GM19455 (cell line): ENCODE data around the gene NUP93.
"Not testable (repeated sequence)": the region's sequence is repeated elsewhere in the genome, so short reads cannot be mapped to it uniquely, and the experiment has no call there.

Experiments used
- ATAC-seq: cut with Tn5 transposase; IDR thresholded peaks from one replicate; pipeline ENCODE4 v1.9.1; 2021; ENCODE audit not compliant: unreplicated experiment

Gene NUP93

DNA sequence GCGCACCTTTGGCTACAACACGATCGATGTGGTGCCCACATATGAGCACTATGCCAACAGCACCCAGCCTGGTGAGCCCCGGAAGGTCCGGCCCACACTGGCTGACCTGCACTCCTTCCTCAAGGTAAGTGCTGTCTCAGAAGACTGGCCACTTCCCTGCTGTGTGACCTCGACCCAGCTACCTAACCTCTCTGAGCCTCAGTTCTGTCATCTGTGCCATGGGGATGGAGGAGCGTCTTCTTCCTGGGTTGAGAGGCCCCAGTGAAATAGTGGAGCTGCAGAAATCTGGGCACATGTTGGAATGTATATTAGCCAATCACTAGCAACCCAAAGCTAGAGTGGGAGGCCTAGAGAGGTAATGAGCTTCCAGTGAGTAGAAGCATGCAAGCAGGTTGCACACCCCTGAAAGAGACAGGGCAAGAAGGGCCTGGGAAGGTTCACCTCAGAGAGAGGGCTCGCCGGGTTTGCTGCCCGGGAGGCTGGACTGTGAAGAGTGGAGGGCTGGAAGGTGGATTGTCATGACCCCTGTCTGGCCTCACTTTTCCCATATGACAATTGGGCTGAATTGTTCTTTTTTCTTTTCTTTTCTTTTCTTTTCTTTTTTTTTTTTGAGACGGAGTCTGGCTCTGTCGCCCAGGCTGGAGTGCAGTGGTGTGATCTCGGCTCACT is 135.6 kb downstream of the NUP93 start:
- no peak for ATAC-seq

DNA sequence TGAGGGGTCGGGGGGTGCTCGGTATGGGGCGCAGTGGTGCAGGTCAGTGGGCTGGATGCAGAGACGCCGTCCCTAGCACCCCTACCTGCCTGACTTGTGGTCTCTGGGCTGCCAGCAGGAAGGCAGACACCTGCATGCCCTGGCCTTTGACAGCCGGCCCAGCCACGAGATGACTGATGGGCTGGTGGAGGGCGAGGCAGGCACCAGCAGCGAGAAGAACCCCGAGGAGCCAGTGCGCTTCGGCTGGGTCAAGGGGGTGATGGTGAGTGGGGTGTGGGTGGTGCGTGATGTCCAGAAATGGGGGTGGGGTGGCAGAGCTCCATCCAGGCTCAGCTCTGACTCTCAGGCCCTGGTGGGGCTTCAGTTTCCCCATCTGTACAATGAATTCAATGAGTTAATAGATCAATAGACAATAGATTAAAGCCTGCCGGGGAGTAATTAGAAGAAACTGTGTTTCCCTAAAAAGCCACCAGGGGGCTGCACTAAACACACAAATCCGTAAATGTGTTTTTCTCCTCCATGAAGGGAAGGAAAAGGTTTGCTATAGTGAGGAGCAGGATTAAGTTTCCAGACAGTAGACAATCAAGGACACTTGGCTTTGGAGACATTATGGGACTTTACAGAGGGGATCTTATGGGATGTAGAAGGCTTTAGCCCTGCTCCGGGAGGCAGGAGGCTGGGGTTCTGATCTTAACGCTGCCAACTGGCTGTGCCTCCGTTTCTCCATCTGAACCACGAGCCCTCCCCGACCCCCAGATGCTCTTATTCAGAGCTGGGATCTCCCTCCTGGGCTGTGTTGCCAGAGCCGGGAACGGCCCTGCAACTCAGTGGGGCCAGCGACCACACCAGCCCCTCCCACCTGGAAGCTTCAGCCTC is 137.3 kb downstream of the NUP93 start:
- no peak for ATAC-seq

DNA sequence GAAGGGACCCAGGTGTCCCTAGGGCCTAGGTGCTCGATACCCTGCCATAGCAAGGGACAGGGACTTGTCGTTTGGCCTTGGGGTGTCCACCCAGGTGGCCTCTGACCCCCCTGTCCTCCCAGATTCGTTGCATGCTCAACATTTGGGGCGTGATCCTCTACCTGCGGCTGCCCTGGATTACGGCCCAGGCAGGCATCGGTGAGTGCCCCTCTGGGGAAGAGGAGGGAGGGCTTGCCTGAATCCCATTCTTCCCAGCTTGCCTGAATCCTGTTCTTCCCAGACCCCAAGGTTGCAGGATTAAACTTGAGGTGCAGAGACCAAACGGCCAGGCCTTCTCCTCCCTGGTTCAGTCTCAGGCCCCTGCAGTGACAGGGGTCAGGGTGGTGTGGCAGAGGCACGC is 138.2 kb downstream of the NUP93 start:
- ATAC-seq: no peak

DNA sequence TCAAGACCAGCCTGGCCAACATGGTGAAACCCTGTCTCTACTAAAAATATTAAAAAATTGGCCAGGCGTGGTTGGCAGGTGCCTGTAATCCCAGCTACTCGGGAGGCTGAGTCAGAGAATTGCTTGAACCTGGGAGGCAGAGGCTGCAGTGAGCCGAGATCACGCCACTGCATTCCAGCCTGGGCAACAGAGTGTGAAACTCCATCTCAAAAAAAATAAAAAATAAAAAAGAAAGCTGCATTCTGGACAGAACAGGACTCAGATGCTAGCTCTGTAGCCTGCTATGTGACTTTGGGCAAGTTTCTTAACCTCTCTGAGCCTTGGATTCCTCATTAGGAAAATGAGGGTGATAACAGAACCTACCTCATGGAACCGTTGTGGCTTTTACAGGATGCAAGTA is 138.8 kb downstream of the NUP93 start:
- ATAC-seq: not testable (repeated sequence)

DNA sequence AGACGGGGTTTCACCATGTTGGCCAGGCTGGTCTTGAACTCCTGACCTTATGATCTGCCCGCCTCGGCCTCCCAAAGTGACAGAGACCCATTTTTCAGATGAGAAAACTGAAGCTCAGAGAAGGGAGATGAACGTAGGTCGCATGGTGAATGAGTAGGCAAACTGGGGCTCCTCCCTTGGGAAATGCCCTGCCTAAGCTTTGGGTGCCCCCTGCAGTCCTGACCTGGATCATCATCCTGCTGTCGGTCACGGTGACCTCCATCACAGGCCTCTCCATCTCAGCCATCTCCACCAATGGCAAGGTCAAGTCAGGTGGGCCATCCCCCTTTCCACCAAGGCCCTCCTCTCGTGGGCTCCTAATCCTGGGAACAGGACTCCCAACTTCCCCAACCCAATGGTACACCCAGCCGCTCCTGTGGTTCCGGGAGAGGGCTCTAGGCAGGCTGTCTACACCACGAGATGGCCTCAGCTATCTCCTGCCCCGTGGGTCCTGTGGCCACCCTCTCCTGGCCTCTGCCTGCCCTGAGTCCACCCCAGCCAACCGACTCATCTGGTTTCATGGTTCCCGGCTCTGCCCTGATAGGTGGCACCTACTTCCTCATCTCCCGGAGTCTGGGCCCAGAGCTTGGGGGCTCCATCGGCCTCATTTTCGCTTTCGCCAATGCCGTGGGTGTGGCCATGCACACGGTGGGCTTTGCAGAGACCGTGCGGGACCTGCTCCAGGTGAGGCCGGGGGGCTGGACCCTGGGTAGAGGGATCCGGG is 139.8 kb downstream of the NUP93 start:
- ATAC-seq: no peak

DNA sequence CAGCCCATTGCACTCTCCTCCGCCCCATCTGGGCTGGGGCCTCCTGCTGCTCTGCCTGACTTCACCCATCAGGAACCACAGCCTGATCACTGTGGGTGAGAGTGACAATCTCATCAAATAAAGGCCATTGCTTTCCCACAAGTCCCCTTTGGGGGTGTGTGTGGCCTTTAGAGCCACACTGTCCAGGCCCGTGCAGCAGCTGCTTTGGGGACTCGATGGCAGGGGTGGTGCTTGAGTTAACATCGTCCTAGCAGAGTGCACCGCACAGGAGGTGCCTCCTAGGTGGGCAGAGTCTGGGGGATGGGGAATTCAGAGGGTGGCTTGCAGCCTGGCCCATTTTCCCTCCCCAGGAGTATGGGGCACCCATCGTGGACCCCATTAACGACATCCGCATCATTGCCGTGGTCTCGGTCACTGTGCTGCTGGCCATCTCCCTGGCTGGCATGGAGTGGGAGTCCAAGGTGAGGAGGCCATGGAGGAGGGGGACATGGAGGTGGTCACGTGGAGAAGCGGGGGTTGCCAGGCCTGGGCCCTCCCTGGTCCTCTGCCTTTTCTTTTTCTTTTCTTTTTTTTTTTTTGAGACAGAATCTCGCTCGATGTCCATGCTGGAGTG is 140.5 kb downstream of the NUP93 start:
- ATAC-seq: no peak

DNA sequence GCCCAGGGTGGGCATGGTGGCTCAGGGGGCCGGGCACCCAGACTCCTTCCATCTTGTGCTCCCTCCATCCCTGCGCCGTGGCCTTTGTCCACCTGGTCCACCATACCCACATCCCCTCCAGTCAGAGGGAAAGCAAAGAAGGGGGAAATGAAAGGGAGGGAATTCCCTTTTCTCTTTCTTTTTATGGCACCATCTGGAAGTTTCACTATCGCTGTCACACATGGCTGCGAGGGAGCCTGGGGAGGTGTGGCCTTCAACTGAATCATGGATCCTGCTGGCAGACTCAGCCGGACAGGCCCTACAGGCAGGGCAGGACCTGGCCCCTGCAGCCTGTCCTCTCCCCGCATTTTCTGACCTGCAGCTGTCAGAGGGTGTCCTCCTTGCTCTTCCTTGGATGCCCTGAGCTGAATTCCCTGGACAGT is 141.3 kb downstream of the NUP93 start:
- ATAC-seq: no peak

DNA sequence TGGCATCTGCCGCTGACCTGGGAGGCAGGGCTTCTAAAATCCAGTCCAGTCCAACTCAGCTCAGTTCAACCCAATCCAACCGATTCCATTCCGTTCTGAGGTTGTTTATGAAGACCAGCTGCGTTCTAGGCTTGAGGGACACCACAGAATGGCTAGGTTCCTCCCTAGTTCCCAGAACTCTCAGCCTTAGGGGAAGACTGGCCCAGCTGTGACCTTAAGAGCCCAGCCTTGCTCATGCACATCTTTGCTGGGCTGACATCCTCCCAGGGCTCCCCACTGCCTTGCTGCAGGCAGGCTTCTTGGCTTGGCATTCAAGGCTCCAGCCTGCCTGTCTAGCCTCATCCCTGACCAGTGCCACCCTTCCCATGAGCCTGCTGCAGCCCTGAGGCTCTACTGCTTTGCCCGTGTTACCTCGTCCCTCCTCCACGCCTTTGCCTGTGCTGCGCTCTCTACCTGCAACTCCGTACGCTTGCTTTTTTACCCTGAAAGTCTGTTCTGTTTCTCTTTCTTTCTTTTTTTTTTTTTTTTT is 143.0 kb downstream of the NUP93 start:
- no peak for ATAC-seq

DNA sequence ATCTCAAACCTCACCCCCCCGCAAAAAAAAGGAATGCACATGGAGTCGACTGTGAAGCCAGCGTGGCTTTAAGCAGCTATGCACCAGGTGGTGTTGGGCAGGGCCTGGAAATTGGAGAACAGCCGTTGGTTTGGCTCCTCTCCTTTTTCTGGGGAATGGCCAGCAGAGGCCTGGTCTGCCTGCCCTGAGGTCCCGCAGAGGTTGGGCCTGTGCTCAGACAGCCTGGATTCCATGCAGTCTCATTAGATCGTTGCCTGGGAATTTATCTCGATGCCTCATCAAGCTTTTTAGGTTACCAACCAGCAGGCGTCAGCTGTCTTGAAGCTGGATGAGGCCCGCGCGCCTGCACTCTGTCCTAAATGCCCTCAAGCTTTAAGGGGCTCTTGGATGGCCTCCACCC is 144.9 kb downstream of the NUP93 start:
- ATAC-seq: no peak

DNA sequence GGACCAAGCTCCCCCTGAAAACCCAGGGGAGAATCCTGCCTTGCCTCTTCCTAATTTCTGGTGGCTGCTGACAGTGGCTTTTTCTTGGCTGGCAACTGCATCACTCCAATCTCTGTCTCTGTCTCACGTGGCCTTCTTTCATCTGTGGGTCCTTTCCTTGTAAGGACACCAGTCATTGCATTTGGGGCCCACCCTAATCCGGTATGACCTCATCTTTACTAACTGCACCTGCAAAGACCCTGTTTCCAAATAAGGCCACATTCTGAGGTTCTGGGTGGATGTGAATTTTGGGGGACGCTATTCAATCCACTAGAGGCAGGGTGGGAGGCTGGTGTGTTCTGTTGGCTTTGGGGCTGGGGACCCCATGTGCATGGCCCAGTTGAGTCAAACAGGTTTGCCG is 146.1 kb downstream of the NUP93 start:
- no peak for ATAC-seq

DNA sequence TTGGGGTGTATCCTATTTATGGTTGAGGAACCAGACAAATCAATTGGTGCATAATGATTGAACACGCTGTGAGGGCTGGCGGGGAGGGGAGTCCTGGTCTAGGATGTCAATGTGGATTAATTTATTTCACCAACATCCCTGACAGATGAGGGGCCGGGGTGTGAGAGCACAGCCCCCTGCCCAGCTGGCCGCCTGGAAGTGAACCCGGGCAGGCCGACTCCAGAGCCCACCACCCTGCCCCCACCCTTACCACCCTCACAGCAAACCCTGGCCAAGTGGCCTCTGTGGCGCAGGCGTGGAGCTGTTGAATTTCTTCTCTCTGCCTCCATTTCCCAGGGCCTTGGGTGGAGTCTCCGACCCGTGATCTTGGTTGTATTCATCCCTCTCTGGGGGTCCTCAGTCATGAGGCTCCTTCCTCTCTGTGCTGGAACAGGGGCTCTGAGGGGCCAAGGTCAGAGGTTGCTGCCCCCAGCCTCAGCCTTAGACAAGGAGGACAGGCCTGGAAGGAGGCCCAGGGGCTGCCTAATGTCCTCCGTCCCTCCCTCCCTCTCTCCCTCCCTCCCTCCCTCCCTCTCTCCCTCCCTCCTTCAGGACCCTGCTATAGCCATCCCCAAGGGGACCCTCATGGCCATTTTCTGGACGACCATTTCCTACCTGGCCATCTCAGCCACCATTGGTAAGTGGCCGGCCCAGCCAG is 147.7 kb downstream of the NUP93 start:
- no peak for ATAC-seq

DNA sequence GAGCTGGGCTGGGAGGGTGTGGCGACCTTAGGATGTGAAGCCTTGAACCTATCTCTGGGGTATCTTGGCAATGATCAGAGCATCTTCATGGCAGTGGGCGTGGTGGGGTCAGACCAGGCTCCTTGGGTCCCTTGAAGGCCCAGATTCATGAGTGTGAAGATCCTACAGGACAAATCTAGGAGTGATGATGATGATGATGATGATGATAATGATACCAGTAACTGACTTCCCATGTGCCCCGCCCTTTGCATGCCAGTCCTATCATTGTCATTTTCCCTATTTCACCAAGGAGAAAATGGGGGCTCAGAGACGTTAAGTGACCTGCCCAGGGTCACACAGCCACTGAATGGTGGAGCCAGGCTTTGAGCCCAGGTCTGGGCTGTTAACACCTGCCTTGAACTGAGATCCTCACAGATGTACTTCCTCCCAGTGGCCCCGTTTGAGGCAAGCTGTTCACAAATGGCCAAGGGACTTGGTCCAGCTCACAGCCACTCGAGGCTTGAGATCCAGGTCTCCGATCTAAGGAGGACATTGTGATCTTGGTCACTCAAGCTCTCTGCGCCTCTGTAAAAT is 148.4 kb downstream of the NUP93 start:
- ATAC-seq: no peak

DNA sequence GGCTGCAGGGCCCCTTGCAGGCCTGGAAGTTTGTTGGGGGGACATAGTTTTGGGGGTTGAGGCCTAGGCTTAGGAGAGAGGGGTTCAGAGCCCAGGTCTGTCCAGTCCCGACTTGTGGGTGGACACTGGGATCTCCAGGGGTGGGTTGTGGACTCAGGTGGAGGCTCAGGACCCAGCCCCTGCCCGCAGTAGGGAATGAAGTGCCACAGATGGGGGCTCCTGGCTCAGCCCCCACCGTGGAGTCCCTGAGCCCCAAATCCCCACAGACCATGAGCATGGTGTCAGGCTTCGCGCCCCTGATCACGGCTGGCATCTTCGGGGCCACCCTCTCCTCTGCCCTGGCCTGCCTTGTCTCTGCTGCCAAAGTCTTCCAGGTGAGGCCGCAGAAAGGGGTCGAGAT is 149.3 kb downstream of the NUP93 start:
- no peak for ATAC-seq

DNA sequence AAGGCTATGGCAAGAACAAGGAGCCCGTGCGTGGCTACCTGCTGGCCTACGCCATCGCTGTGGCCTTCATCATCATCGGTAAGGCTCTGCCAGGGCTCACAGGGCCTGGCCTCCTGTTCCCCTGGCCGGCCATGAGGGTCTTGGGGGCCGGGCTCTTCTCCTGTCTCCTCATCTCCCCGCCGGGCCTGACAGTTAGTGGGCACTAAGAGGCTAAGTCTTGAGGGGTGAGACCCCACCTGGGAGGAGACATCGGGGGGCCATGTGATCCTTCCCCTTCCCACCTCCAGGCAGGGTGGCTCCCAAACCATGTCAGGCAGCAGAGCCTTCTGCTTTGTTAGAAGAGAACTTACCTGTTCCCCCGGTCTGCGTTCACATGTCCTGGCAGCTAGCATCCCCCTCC is 150.2 kb downstream of the NUP93 start:
- ATAC-seq: no peak

DNA sequence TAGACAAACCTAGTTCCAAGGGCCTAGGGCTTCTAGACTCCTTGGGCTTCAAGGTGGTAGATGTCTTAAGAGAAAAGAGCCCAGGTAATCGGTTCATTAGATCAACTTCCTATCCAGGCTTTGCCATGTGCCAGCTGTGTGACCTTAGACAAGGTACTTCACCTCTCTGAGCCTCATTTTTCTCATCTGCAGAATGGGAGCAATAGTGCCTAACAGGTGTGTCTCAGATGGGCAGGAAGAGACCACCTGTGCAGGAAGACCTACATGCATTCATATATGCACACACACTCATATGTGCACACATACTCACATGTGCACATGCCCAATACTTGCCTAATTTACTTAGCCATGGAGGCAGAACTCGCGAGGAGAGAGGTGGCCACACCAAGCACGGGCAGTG is 150.8 kb downstream of the NUP93 start:
- no peak for ATAC-seq

DNA sequence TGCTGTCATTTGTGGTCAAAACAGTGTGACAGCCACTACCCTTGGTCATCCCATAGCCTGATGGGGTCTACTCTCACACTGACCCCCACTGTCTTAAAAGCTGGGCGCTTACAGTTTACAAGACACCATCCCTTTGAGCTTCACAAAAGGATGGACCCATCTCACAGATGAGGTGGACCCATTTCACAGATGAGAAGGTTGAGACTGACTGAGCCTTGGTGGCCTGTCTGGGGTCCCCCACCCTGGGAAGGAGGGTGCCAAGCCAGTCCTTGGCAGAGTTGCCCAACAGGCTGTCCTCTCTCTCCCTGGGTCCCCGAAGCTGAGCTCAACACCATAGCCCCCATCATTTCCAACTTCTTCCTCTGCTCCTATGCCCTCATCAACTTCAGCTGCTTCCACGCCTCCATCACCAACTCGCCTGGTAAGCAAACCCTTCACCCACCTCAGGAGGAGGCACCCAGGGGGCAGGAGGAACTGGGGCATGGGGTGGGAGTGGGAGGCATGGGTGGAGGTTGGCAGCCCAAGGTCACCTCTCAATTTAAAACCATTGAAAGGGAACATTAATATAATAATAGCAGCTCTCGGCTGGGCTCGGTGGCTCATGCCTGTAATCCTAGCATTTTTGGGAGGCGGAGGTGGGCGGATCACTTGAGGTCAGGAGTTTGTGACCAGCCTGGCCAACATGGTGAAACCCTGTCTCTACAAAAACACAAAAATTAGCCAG is 152.3 kb downstream of the NUP93 start:
- no peak for ATAC-seq

DNA sequence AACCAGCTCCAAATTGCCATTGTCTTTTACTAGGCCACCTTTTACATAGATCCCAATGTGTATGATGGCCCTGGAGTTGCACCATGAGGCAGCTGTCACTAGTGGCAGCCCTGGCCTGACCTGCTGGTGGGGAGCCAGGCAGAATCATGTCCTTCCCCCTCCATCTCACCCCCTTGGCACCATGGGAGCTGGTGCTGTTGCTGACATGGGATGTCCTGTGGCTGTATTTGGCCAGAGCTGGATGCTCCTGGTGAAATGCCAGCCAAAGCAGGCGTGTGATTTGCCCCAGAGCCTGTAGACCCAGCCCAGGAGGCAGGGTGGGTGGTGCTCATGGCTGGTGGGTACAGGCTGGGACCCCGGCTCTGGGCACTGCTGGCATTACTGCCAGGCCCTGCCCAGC is 153.7 kb downstream of the NUP93 start:
- ATAC-seq: no peak

DNA sequence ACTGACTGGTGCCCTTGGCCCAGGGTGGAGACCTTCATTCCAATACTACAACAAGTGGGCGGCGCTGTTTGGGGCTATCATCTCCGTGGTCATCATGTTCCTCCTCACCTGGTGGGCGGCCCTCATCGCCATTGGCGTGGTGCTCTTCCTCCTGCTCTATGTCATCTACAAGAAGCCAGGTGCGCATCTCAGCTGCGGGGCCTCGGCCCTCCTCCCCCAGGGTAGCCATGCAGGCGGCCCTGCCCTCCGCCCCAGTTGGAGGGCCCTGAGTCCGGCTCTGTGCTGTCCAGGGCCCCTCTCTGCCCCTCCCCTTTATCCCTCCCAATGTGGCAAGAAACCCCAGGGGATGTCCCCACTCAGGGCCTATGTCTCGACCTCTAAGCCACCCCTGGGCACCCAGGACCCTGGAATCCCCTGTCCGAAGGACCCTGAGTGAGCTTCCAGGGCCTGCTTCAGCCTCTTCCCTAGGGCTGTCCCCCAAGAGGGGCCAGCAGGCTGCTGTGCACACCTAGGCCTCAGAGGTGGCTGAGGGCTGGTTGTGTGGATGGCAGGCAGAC is 154.2 kb downstream of the NUP93 start:
- no peak for ATAC-seq

DNA sequence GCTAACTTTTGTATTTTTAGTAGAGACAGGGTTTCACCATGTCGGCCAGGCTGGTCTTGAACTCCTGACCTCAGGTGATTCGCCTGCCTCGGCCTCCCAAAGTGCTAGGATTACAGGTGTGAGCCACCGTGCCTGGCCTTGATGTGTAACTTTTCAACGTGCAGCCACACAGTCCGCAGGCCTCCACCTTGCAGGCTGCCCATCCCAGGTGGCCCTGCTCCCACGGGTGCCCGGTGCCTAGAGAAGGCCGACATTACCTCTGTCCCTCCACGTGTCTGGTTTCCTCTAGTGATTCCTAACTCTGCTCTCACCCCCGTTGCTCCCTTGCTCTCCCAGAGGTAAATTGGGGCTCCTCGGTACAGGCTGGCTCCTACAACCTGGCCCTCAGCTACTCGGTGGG is 155.0 kb downstream of the NUP93 start:
- ATAC-seq: not testable (repeated sequence)
